DOHH2 (cell line): ENCODE data around the gene VPS8.

Source experiments
- CTCF ChIP-seq: fragments of 200-600 bp; sonication (generic); IDR thresholded peaks from one replicate; pipeline ENCODE4 v1.5.1; 2014; ENCODE audit warnings: antibody characterized with exemption, mild to moderate bottlenecking, low read depth, low read length; ENCODE audit not compliant: poor library complexity, severe bottlenecking
- EZH2phosphoT487 ChIP-seq: fragments of 200-600 bp; sonication (generic); IDR thresholded peaks from 2 replicates; pipeline ENCODE4 v1.6.1; 2017; ENCODE audit warnings: borderline replicate concordance, mild to moderate bottlenecking, antibody characterized with exemption, low read length, moderate library complexity, mixed read lengths

- no peak for TF ChIP-seq CTCF
- TF ChIP-seq EZH2phosphoT487: no peak
These were observed 10.1 kb downstream of the VPS8 start for GRCh38 chr3:184822081-184822480.
